K562 (cell line): ENCODE results near the gene WFIKKN1. TPM values are rescaled to one million over a fixed set of nuclear protein-coding genes. Genes with fewer than 3 reads are reported as not detected.
A peak's percentile ranks its signal among the peaks of the same experiment; 100 is the strongest.

Source experiments
- ARHGAP35 ChIP-seq: fragments of 450-650 bp; IDR thresholded peaks from 2 replicates; pipeline ENCODE4 v1.6.1; 2018; ENCODE audit not compliant: partially characterized antibody
- BCL6 ChIP-seq: fragments of 250-450 bp; sonication (Bioruptor Pico); IDR thresholded peaks from 2 replicates; pipeline ENCODE4 v1.4.0; 2020
- BCLAF1 ChIP-seq, 2 experiments: fragments of 450-650 bp in 1 of 2; IDR thresholded peaks; 2 replicates each; pipeline ENCODE4 v1.6.1; 2011 to 2017; ENCODE audit warnings: low read depth in 2 of 2, antibody characterized with exemption in 1 of 2, borderline replicate concordance in 1 of 2, low read length in 1 of 2, mild to moderate bottlenecking in 1 of 2, mixed read lengths in 1 of 2; ENCODE audit not compliant: control insufficient read depth in 1 of 2
- ELK3 ChIP-seq: fragments of 450-650 bp; formaldehyde crosslinking; IDR thresholded peaks from 2 replicates; pipeline ENCODE4 v1.4.0; 2020; ENCODE audit warnings: mild to moderate bottlenecking
- ETV6 ChIP-seq, 3 experiments: fragments of 150-350 bp in 1 of 3; sonication (generic) in 1 of 3; formaldehyde crosslinking in 1 of 3; IDR thresholded peaks; 2 replicates each; pipeline versions ENCODE4 v1.6.1 to v1.8.0; 2014 to 2022; ENCODE audit warnings: borderline replicate concordance in 2 of 3, low read depth in 2 of 3, antibody characterized with exemption in 1 of 3, low read length in 1 of 3, mild to moderate bottlenecking in 1 of 3, missing genetic modification reagents in 1 of 3
- HNRNPL ChIP-seq: fragments of 200-400 bp; formaldehyde crosslinking; IDR thresholded peaks from 2 replicates; pipeline ENCODE4 v1.6.1; 2017; ENCODE audit warnings: low read depth, mild to moderate bottlenecking, low read length
- HOXB6 ChIP-seq: fragments of 250-450 bp; sonication (Bioruptor Pico); IDR thresholded peaks from 2 replicates; pipeline ENCODE4 v1.5.1; 2022; ENCODE audit warnings: mild to moderate bottlenecking, borderline replicate concordance
- MTA1 ChIP-seq: fragments of 450-650 bp; IDR thresholded peaks from 2 replicates; pipeline ENCODE4 v1.6.1; 2017; ENCODE audit warnings: borderline replicate concordance
- NR3C1 ChIP-seq: sonication (generic); formaldehyde crosslinking; IDR thresholded peaks from 2 replicates; pipeline ENCODE4 v1.8.1; 2022; ENCODE audit warnings: missing genetic modification reagents
- PCBP2 ChIP-seq: fragments of 200-400 bp; formaldehyde crosslinking; IDR thresholded peaks from 2 replicates; pipeline ENCODE4 v1.6.1; 2018; ENCODE audit warnings: low read length, low read depth, mild to moderate bottlenecking, moderate library complexity; ENCODE audit not compliant: poor library complexity, severe bottlenecking
- POLR2H ChIP-seq: IDR thresholded peaks from 2 replicates; pipeline ENCODE4 v1.6.1; 2016; ENCODE audit warnings: missing genetic modification characterization, low read depth, mild to moderate bottlenecking, control low read depth, missing compliant biosample characterization, moderate library complexity
- PURB ChIP-seq: sonication (generic); formaldehyde crosslinking; IDR thresholded peaks from 2 replicates; pipeline ENCODE4 v1.9.0; 2021; ENCODE audit warnings: low read depth, mild to moderate bottlenecking, missing genetic modification reagents
- SIN3A ChIP-seq, 2 experiments: fragments of 150-350 bp in 1 of 2; IDR thresholded peaks; 2 replicates each; pipeline ENCODE4 v1.6.1; 2011 to 2016; ENCODE audit warnings: borderline replicate concordance in 2 of 2, low read depth in 2 of 2, low read length in 2 of 2, mild to moderate bottlenecking in 2 of 2, moderate library complexity in 2 of 2; ENCODE audit not compliant: control insufficient read depth in 1 of 2
- SMARCB1 ChIP-seq: IDR thresholded peaks from 2 replicates; pipeline ENCODE4 v1.6.1; 2011; ENCODE audit warnings: improper control_type of control experiment, low read depth; ENCODE audit not compliant: insufficient read length
- STAG1 ChIP-seq: sonication (generic); formaldehyde crosslinking; IDR thresholded peaks from 2 replicates; pipeline ENCODE4 v1.5.0; 2020; ENCODE audit warnings: missing genetic modification reagents, borderline replicate concordance
- TAF7 ChIP-seq: fragments of 450-650 bp; IDR thresholded peaks from 2 replicates; pipeline ENCODE4 v1.6.1; 2016; ENCODE audit warnings: missing genetic modification characterization, missing compliant biosample characterization
- ZNF24 ChIP-seq: fragments of 450-650 bp; IDR thresholded peaks from 2 replicates; pipeline ENCODE4 v1.6.1; 2016
- polyA plus RNA-seq, 8 experiments: library from polyadenylated mRNA; depleted of rRNA in 4 of 8; stranded (reverse) in 5 of 8; unstranded in 3 of 8; fragments of >200 nt; fragmentation: Nextera tagmentation in 2 of 8; fragmentation: Illumina TruSeq in 1 of 8; extraction: Ambion mirVana in 2 of 8; extraction: Trizol in 1 of 8; gene quantifications; 2 replicates each; pipeline versions ENCODE4 v1.2.1 to v1.2.3, GENCODE V29; 2011 to 2014; ENCODE audit warnings: inconsistent platforms in 1 of 8, missing spikeins in 1 of 8
- total RNA-seq, 7 experiments: library from RNA; depleted of rRNA in 6 of 7; stranded (reverse); fragments of >200 nt in 6 of 7; fragmentation: Illumina TruSeq in 2 of 7; extraction: Trizol in 2 of 7; gene quantifications; 2 replicates each; pipeline versions ENCODE4 v1.2.1 to v1.2.3, GENCODE V29; 2011 to 2021; ENCODE audit warnings: low replicate concordance in 1 of 7
- TF ChIP-seq, protein P1 (sequence below): IDR thresholded peaks from 2 replicates; pipeline ENCODE4 v1.6.1; 2011; ENCODE audit warnings: borderline replicate concordance, low read depth, mild to moderate bottlenecking, moderate library complexity, low read length; ENCODE audit not compliant: insufficient read depth, poor library complexity, severe bottlenecking
- TF ChIP-seq, protein P2 (sequence below): IDR thresholded peaks from 3 replicates; pipeline ENCODE4 v1.6.1; 2011; ENCODE audit warnings: borderline replicate concordance, mild to moderate bottlenecking; ENCODE audit not compliant: insufficient read length, insufficient read depth

Gene WFIKKN1
- total and polyA plus RNA-seq, 9 of the 15 experiments (the other 6 are each of a cell fraction or from before 2014, with no cell fraction given), result 0.14 to 1.1 (median 0.50) TPM; not detected in 4

DNA sequence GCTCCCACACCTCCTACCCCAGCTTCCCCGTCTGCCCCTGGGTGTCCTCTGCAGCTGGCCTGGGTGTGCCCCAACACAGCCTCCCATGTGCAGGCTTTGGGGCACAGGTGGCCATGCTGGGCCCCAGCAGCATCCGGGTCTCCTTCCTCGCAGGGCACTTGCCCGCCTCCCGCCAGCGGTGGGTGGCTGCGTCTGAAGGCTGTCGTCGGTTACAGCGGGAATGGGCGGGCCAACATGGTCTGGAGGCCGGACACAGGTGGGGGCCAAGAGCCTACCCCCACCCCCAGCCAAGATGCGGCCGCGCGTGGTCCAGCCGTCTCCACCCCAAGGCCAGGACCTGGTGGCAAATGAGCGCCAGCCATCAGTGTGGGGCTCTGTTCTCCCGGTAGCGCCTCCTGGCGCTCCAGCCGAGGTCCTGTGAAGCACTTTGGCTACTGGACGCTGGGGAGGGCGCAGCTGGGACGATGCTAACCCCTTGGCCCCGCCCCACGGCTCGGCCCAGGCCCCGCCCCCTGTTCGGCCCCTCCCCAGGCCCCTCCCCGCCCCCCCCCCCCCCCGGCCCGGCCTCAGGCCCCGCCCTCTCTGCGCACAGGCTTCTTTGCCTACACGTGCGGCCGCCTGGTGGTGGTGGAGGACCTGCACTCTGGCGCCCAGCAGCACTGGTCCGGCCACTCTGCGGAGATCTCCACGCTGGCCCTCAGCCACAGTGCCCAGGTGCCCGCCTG is 29.8 kb downstream of the WFIKKN1 start (continued):
- TF ChIP-seq SIN3A (IDR thresholded peaks at IDR 0.05; ENCODE audit: borderline replicate concordance in 2 of 2, control insufficient read depth in 1 of 2, low read depth in 2 of 2, low read length in 2 of 2) (peak in 1 of 2 experiments; percentile 57; a peak in 1 of 4 replicates), ELK3 (CRISPR knock-in tag) (no peak), ZNF24 (no peak), MTA1 (no peak), NR3C1 (CRISPR knock-in tag) (no peak), STAG1 (CRISPR knock-in tag) (0 out of 2 replicates have a peak, but pooled peaks have one; percentile 10), BCL6 (no peak), PURB (CRISPR knock-in tag) (no peak), TAF7 (no peak), HOXB6 (CRISPR knock-in tag) (no peak), ARHGAP35 (no peak), HNRNPL (peak; percentile 92), SMARCB1 (no peak), POLR2H (tag) (no peak), BCLAF1 (IDR thresholded peaks at IDR 0.05; ENCODE audit: borderline replicate concordance in 1 of 2, control insufficient read depth in 1 of 2, low read depth in 2 of 2, low read length in 1 of 2) (0 out of 4 replicates have a peak, but pooled peaks of 1 of the 2 experiments have one; percentile 19), PCBP2 (no peak), ETV6 (IDR thresholded peaks at IDR 0.05; ENCODE audit: borderline replicate concordance in 1 of 2, low read depth in 2 of 2, low read length in 1 of 2) (no peak), ETV6 (CRISPR knock-in tag; IDR thresholded peaks at IDR 0.05; ENCODE audit: borderline replicate concordance) (no peak)
- TF ChIP-seq, protein P1, sequence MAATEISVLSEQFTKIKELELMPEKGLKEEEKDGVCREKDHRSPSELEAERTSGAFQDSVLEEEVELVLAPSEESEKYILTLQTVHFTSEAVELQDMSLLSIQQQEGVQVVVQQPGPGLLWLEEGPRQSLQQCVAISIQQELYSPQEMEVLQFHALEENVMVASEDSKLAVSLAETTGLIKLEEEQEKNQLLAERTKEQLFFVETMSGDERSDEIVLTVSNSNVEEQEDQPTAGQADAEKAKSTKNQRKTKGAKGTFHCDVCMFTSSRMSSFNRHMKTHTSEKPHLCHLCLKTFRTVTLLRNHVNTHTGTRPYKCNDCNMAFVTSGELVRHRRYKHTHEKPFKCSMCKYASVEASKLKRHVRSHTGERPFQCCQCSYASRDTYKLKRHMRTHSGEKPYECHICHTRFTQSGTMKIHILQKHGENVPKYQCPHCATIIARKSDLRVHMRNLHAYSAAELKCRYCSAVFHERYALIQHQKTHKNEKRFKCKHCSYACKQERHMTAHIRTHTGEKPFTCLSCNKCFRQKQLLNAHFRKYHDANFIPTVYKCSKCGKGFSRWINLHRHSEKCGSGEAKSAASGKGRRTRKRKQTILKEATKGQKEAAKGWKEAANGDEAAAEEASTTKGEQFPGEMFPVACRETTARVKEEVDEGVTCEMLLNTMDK, result peak; percentile 90
- TF ChIP-seq, protein P2, sequence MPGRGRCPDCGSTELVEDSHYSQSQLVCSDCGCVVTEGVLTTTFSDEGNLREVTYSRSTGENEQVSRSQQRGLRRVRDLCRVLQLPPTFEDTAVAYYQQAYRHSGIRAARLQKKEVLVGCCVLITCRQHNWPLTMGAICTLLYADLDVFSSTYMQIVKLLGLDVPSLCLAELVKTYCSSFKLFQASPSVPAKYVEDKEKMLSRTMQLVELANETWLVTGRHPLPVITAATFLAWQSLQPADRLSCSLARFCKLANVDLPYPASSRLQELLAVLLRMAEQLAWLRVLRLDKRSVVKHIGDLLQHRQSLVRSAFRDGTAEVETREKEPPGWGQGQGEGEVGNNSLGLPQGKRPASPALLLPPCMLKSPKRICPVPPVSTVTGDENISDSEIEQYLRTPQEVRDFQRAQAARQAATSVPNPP, result no peak
